GM12878 (cell line): ENCODE results near the gene LRP8. TPM values are rescaled to one million over a fixed set of nuclear protein-coding genes. Genes with fewer than 3 reads are reported as not detected.

Source experiments
- ATAC-seq: fragments of 200-7000 bp; cut with Tn5 transposase; 3 replicates; pipeline ENCODE4 v1.9.1; 2020; ENCODE audit warnings: mild to moderate bottlenecking, moderate library complexity
- BruUV-seq: library from RNA; stranded (reverse); fragments of 400-500 nt; replicated peaks from 2 replicates; lab custom pipeline; 2021; lab: Mats Ljungman, UMichigan
- CTCF ChIA-PET: fragments of 300-600 bp; sonication (Branson Sonifier 250); formaldehyde crosslinking; extraction: SDS; loops from one replicate; lab custom pipeline; 2021; ENCODE audit warnings: inconsistent platforms; lab: Yijun Ruan, JAX
- POLR2A ChIA-PET: fragments of 350-600 bp; formaldehyde crosslinking; extraction: SDS; loops from one replicate; lab custom pipeline; 2021; ENCODE audit warnings: inconsistent platforms; lab: Charles Lee
- RAD21 ChIA-PET: fragments of 300-600 bp; sonication (Branson Sonifier 250); formaldehyde crosslinking; loops from one replicate; lab custom pipeline; 2023; ENCODE audit warnings: antibody characterized with exemption; ENCODE audit not compliant: unreplicated experiment; lab: Charles Lee
- SMC1A ChIA-PET: fragments of 300-600 bp; sonication (Branson Sonifier 250); formaldehyde crosslinking; loops from one replicate; lab custom pipeline; 2023; ENCODE audit not compliant: unreplicated experiment, uncharacterized antibody; lab: Charles Lee
- DNase-seq: peaks from one replicate; pipeline ENCODE4 v3.0.0-alpha.2; 2011; ENCODE audit warnings: low read depth, low spot score
- FAIRE-seq: peaks from 3 replicates; lab custom pipeline; 2011; peaks lifted over from hg19 to GRCh38; lab: Jason Lieb, UNC
- H2AFZ ChIP-seq: 2 replicates; pipeline ENCODE4 v1.6.0; 2011; ENCODE audit warnings: low read depth, low read length, control low read depth; ENCODE audit not compliant: control insufficient read depth
- H3K27ac ChIP-seq: 2 replicates; pipeline ENCODE4 v1.5.1; 2011; ENCODE audit warnings: control low read depth; ENCODE audit not compliant: control insufficient read depth, insufficient read depth
- H3K27me3 ChIP-seq, 2 experiments: replicated peaks in 1 of 2; 2 replicates each; pipeline versions ENCODE4 v1.6.0 to v1.6.1; 2011; ENCODE audit warnings: low read length in 1 of 2; ENCODE audit not compliant: control insufficient read depth in 2 of 2, insufficient read depth in 2 of 2
- H3K36me3 ChIP-seq, 2 experiments: 2 replicates each; pipeline ENCODE4 v1.5.1; 2011; ENCODE audit warnings: low read length in 1 of 2; ENCODE audit not compliant: control insufficient read depth in 2 of 2, insufficient read depth in 2 of 2
- H3K4me1 ChIP-seq: 2 replicates; pipeline ENCODE4 v1.6.1; 2011; ENCODE audit warnings: mild to moderate bottlenecking, low read length, moderate library complexity, mixed read lengths; ENCODE audit not compliant: control insufficient read depth, insufficient read depth
- H3K4me2 ChIP-seq: 2 replicates; pipeline ENCODE4 v1.6.0; 2011; ENCODE audit warnings: control low read depth; ENCODE audit not compliant: control insufficient read depth, insufficient read depth
- H3K4me3 ChIP-seq: fragments of 200-600 bp; sonication (generic); 2 replicates; pipeline ENCODE4 v1.5.1; 2016
- H3K79me2 ChIP-seq: 2 replicates; pipeline ENCODE4 v1.6.0; 2011; ENCODE audit warnings: low read length; ENCODE audit not compliant: control insufficient read depth, insufficient read depth
- H3K9ac ChIP-seq: 2 replicates; pipeline ENCODE4 v1.8.0; 2011; ENCODE audit warnings: low read length, control low read depth, mixed read lengths; ENCODE audit not compliant: control insufficient read depth, insufficient read depth
- H3K9me3 ChIP-seq: replicated peaks from 3 replicates; pipeline ENCODE4 v1.5.1; 2011; ENCODE audit warnings: mild to moderate bottlenecking, low read length; ENCODE audit not compliant: control insufficient read depth, insufficient read depth
- H4K20me1 ChIP-seq: 2 replicates; pipeline ENCODE4 v1.6.0; 2011; ENCODE audit not compliant: control insufficient read depth, insufficient read depth
- EP300 ChIP-seq, 2 experiments: fragments of 150-350 bp in 1 of 2; IDR thresholded peaks; 2 replicates each; pipeline ENCODE4 v1.6.1; 2011 to 2012; ENCODE audit warnings: low read depth in 2 of 2, low read length in 2 of 2, borderline replicate concordance in 1 of 2, improper control_type of control experiment in 1 of 2, inconsistent platforms in 1 of 2; ENCODE audit not compliant: control insufficient read depth in 1 of 2
- KLF5 ChIP-seq: fragments of 450-650 bp; IDR thresholded peaks from 2 replicates; pipeline ENCODE4 v1.6.1; 2014; ENCODE audit warnings: mild to moderate bottlenecking; ENCODE audit not compliant: partially characterized antibody
- PAX5 ChIP-seq: IDR thresholded peaks from 2 replicates; pipeline ENCODE4 v1.6.1; 2011; ENCODE audit warnings: low read depth, low read length, borderline replicate concordance
- PAX8 ChIP-seq: fragments of 450-650 bp; IDR thresholded peaks from 2 replicates; pipeline ENCODE4 v1.6.1; 2017; ENCODE audit warnings: mild to moderate bottlenecking, moderate library complexity
- RUNX3 ChIP-seq: IDR thresholded peaks from 2 replicates; pipeline ENCODE4 v1.6.1; 2012; ENCODE audit warnings: low read length, inconsistent platforms
- TCF3 ChIP-seq: IDR thresholded peaks from 2 replicates; pipeline ENCODE4 v1.6.1; 2012; ENCODE audit warnings: low read depth, mild to moderate bottlenecking, low read length, borderline replicate concordance; ENCODE audit not compliant: insufficient read depth
- WGBS: methylation state at CpG from one replicate; pipeline ENCODE4 v1.1.6; 2016; ENCODE audit warnings: low lambda C conversion rate; ENCODE audit not compliant: insufficient replicate concordance, insufficient coverage; ENCODE audit errors: missing lambda C conversion rate; 5-methylcytosine and 5-hydroxymethylcytosine counted together
- in situ Hi-C: fragments of 300-500 bp; cut with MboI; formaldehyde crosslinking; loops from 9 replicates; pipeline ENCODE4 v1.14.3; 2018; ENCODE audit warnings: mixed read lengths
- intact Hi-C: fragments of 100-400 bp; cut with micrococcal nuclease; formaldehyde crosslinking; loops from one replicate; pipeline ENCODE4 v1.14.2; 2022; ENCODE audit not compliant: unreplicated experiment
- polyA plus RNA-seq, 11 experiments: library from polyadenylated mRNA; depleted of rRNA in 4 of 11; unstranded in 6 of 11; stranded (reverse) in 5 of 11; fragments of >200 nt; fragmentation: Nextera tagmentation in 4 of 11; fragmentation: Illumina TruSeq in 1 of 11; extraction: Ambion mirVana in 4 of 11; extraction: Trizol in 1 of 11; gene quantifications; 1 replicate in 1 of 11; 2 replicates in 10 of 11; pipeline versions ENCODE4 v1.2.1 to v1.2.3, GENCODE V29; 2011 to 2016; ENCODE audit warnings: inconsistent platforms in 2 of 11, missing spikeins in 2 of 11, low read depth in 1 of 11
- total RNA-seq, 4 experiments: library from RNA; depleted of rRNA in 3 of 4; stranded (reverse); fragments of >200 nt in 3 of 4; fragmentation: Illumina TruSeq in 1 of 4; extraction: Trizol in 1 of 4; gene quantifications; 2 replicates each; pipeline versions ENCODE4 v1.2.1 to v1.2.3, GENCODE V29; 2013 to 2021
- TF ChIP-seq, protein P1 (sequence below): fragments of 450-650 bp; IDR thresholded peaks from 2 replicates; pipeline ENCODE4 v1.6.1; 2017; ENCODE audit warnings: mild to moderate bottlenecking, low read depth, inconsistent platforms; ENCODE audit not compliant: poor library complexity, severe bottlenecking

Gene LRP8
- total and polyA plus RNA-seq, 10 of the 15 experiments (the other 5 are each of a cell fraction or from before 2014, with no cell fraction given) = 2.8 to 40.5 (median 22.3) TPM

DNA sequence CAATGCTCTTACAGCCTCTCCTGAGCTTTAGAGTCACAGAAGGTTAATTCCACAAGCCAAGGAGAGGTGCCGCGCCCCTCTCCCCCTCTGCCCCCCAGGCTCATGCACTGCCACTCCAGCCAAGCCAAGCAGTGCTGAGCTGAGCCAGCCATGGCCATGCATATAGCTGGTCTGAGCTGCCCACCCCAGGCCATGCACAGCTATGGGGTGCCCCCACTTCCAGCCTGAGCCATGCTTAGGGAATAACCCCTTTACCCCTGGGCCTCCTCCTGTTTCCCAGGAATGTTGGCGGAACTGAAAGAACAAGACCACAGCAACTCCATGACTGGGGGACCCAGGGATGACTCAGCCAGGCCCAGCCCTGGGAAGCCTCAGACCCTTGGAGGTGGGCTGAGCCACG is 55.5 kb downstream of the LRP8 start:
- no peaks in the 10 kb centered on the region for H3K79me2 ChIP-seq
- no peaks in the 10 kb centered on the region for H3K9me3 ChIP-seq
- WGBS = 93% methylated on average over 4 of the region's 4 CpGs
- in situ Hi-C loops = no loop called here
- H3K4me1 ChIP-seq = no peaks in the 10 kb centered on the region
- no peak for FAIRE-seq
- H3K36me3 ChIP-seq = peaks cover 5 to 24% of the 10 kb centered on the region in 2 experiments; a peak in 3 of 4 replicates
- H3K27me3 ChIP-seq = no peaks in the 10 kb centered on the region
- ChIA-PET RAD21 (interaction anchor here (1.1 kb wide), 1 partner anchor 121 kb away, joined by 3 read pairs; no protein-coding TSS in a partner anchor), SMC1A (interaction anchor here (1.0 to 1.1 kb wide), 2 partner anchors 121 to 122 kb away, joined by 3 read pairs; no protein-coding TSS in a partner anchor), CTCF (interaction anchor here (1.5 kb wide), 1 partner anchor 10 kb away, joined by 4 read pairs; no protein-coding TSS in a partner anchor), POLR2A (no interaction called here)
- no peak overlapping the region for H3K4me2 ChIP-seq
- no peaks in the 10 kb centered on the region for H4K20me1 ChIP-seq
- TF ChIP-seq TCF3 = no peak
- TF ChIP-seq KLF5 = no peak
- TF ChIP-seq, protein P1, sequence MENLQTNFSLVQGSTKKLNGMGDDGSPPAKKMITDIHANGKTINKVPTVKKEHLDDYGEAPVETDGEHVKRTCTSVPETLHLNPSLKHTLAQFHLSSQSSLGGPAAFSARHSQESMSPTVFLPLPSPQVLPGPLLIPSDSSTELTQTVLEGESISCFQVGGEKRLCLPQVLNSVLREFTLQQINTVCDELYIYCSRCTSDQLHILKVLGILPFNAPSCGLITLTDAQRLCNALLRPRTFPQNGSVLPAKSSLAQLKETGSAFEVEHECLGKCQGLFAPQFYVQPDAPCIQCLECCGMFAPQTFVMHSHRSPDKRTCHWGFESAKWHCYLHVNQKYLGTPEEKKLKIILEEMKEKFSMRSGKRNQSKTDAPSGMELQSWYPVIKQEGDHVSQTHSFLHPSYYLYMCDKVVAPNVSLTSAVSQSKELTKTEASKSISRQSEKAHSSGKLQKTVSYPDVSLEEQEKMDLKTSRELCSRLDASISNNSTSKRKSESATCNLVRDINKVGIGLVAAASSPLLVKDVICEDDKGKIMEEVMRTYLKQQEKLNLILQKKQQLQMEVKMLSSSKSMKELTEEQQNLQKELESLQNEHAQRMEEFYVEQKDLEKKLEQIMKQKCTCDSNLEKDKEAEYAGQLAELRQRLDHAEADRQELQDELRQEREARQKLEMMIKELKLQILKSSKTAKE = no peak
- no peak for TF ChIP-seq RUNX3
- no peak for TF ChIP-seq EP300 (IDR thresholded peaks at IDR 0.05; ENCODE audit: borderline replicate concordance in 1 of 2, control insufficient read depth in 1 of 2, low read depth in 2 of 2, low read length in 2 of 2)
- no peak for TF ChIP-seq PAX5
- TF ChIP-seq PAX8 = no peak
- no TSS peak for BruUV-seq
- intact Hi-C loops = no loop called here
- ATAC-seq = no peak
- DNase-seq = no peak
- H3K27ac ChIP-seq = no peak overlapping the region
- H3K9ac ChIP-seq = no peak overlapping the region
- H2AFZ ChIP-seq = no peak overlapping the region
- H3K4me3 ChIP-seq = no peak overlapping the region
